OCI-LY3 (cell line): Measurements from ENCODE around the gene DYNC2I2.

Source experiments
- EZH2phosphoT487 ChIP-seq: fragments of 200-600 bp; shearing (Covaris generic); IDR thresholded peaks from 2 replicates; pipeline ENCODE4 v1.6.1; 2018; ENCODE audit warnings: antibody characterized with exemption, mixed run types, low read depth
- TF ChIP-seq, protein P1 (sequence below): fragments of 200-600, 300-600 bp; sonication (generic); IDR thresholded peaks from 2 replicates; pipeline ENCODE4 v1.5.1; 2014; ENCODE audit warnings: antibody characterized with exemption, low read length, low read depth

DNA sequence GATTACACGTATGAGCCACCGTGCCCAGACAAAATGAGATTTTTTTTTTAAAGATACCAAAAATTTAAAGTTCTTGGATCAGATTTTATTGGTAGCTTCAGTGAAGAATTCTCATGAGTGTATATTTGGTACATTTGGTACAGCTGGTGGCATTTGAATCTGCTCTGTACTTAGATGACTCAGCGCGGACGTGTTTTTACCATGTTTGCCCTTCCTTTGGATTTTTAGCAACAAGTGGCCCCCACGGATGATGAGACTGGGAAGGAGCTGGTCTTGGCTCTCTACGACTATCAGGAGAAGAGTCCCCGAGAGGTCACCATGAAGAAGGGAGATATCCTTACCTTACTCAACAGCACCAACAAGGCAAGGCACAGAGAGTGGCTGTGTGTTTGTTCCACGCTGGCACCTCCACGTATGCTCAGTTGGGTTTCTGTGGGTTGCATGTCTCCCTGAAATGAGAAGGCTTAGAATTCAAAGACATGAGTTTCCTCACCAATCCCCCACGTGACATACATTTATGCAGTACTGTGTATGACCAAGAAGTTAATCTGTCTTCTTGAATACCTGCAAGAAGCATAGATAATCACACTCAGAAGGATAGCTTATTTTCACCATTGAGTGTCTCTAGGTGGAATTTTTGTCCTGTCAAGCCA lies 67.9 kb downstream of the DYNC2I2 start:
- TF ChIP-seq, protein P1, sequence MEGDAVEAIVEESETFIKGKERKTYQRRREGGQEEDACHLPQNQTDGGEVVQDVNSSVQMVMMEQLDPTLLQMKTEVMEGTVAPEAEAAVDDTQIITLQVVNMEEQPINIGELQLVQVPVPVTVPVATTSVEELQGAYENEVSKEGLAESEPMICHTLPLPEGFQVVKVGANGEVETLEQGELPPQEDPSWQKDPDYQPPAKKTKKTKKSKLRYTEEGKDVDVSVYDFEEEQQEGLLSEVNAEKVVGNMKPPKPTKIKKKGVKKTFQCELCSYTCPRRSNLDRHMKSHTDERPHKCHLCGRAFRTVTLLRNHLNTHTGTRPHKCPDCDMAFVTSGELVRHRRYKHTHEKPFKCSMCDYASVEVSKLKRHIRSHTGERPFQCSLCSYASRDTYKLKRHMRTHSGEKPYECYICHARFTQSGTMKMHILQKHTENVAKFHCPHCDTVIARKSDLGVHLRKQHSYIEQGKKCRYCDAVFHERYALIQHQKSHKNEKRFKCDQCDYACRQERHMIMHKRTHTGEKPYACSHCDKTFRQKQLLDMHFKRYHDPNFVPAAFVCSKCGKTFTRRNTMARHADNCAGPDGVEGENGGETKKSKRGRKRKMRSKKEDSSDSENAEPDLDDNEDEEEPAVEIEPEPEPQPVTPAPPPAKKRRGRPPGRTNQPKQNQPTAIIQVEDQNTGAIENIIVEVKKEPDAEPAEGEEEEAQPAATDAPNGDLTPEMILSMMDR: no peak
- no peak for TF ChIP-seq EZH2phosphoT487
